ENCODE results near the gene MACROD2. TPM values are rescaled to one million over a fixed set of nuclear protein-coding genes. Genes with fewer than 3 reads are reported as not detected.
A peak's percentile ranks its signal among the peaks of the same experiment; 100 is the strongest.

Gene MACROD2
- total RNA-seq, 1 donor from 2014 or later = 0.40 TPM

- DNase-seq (ENCODE audit: low read depth in 2 of 2) = peak in 1 of 2 donors; percentile 19
Observed at GRCh38 chr20:15642109-15642508, 1646.8 kb downstream of the MACROD2 start.

- peak in 1 of 2 donors; percentile 1 for DNase-seq (ENCODE audit: low read depth in 2 of 2)
Observed at GRCh38 chr20:15642676-15643075, 1647.4 kb downstream of the MACROD2 start.

GRCh38 chr20:15643713-15644112 is 1648.4 kb downstream of the MACROD2 start:
- DNase-seq (ENCODE audit: low read depth in 2 of 2) = peak in 1 of 2 donors; percentile 17

- DNase-seq (ENCODE audit: low read depth in 2 of 2) = no peak
Observed at GRCh38 chr20:15645816-15646215, 1650.5 kb downstream of the MACROD2 start.

GRCh38 chr20:15653396-15654207 is 1658.3 kb downstream of the MACROD2 start:
- no peak for DNase-seq (ENCODE audit: low read depth in 2 of 2)

- peak; percentile 2 to 70 for DNase-seq (ENCODE audit: low read depth in 2 of 2)
Observed at GRCh38 chr20:15654208-15654649, 1658.9 kb downstream of the MACROD2 start.

GRCh38 chr20:15655295-15655874 is 1660.1 kb downstream of the MACROD2 start:
- no peak for DNase-seq (ENCODE audit: low read depth in 2 of 2)

GRCh38 chr20:15656124-15656523 is 1660.8 kb downstream of the MACROD2 start:
- no peak for DNase-seq (ENCODE audit: low read depth in 2 of 2)

- no peak for DNase-seq (ENCODE audit: low read depth in 2 of 2)
Observed at GRCh38 chr20:15658295-15658694, 1663.0 kb downstream of the MACROD2 start.

- no peak for DNase-seq (ENCODE audit: low read depth in 2 of 2)
Observed at GRCh38 chr20:15673206-15673605, 1677.9 kb downstream of the MACROD2 start.

- DNase-seq (ENCODE audit: low read depth in 2 of 2) = no peak
Observed at GRCh38 chr20:15674253-15675060, 1679.1 kb downstream of the MACROD2 start.

GRCh38 chr20:15675061-15675514 is 1679.8 kb downstream of the MACROD2 start:
- DNase-seq (ENCODE audit: low read depth in 2 of 2) = no peak

GRCh38 chr20:15675813-15676484 is 1680.6 kb downstream of the MACROD2 start:
- DNase-seq (ENCODE audit: low read depth in 2 of 2) = no peak

GRCh38 chr20:15676815-15677214 is 1681.5 kb downstream of the MACROD2 start:
- DNase-seq (ENCODE audit: low read depth in 2 of 2) = no peak

- DNase-seq (ENCODE audit: low read depth in 2 of 2) = no peak
Observed at GRCh38 chr20:15682690-15683089, 1687.4 kb downstream of the MACROD2 start.

- no peak for DNase-seq (ENCODE audit: low read depth in 2 of 2)
Observed at GRCh38 chr20:15692570-15692969, 1697.3 kb downstream of the MACROD2 start.

GRCh38 chr20:15699431-15700146 is 1704.3 kb downstream of the MACROD2 start:
- no peak for DNase-seq (ENCODE audit: low read depth in 2 of 2)

- no peak for DNase-seq (ENCODE audit: low read depth in 2 of 2)
Observed at GRCh38 chr20:15700147-15700765, 1704.9 kb downstream of the MACROD2 start.

GRCh38 chr20:15702161-15702560 is 1706.8 kb downstream of the MACROD2 start:
- peak in 1 of 2 donors; percentile 8 for DNase-seq (ENCODE audit: low read depth in 2 of 2)

All from lung microvascular endothelial cell (primary cell).